GM12801 (cell line): ENCODE results near the gene NOS2.

Source experiments
- CTCF ChIP-seq: IDR thresholded peaks from one replicate; pipeline ENCODE4 v1.5.1; 2011; ENCODE audit warnings: control low read depth; ENCODE audit not compliant: insufficient read length; ENCODE audit errors: extremely low read depth

Gene NOS2

GRCh38 chr17:27755706-27756466, 44.4 kb downstream of the NOS2 start:
- no peak for TF ChIP-seq CTCF

- TF ChIP-seq CTCF: no peak
Measured at GRCh38 chr17:27754549-27754948, 45.8 kb downstream of the NOS2 start.

- TF ChIP-seq CTCF: no peak
Measured at GRCh38 chr17:27751622-27752490, 48.5 kb downstream of the NOS2 start.

GRCh38 chr17:27751166-27751565, 49.2 kb downstream of the NOS2 start:
- TF ChIP-seq CTCF: no peak

GRCh38 chr17:27748360-27748825, 51.9 kb downstream of the NOS2 start:
- TF ChIP-seq CTCF: no peak

GRCh38 chr17:27747462-27748359, 52.6 kb downstream of the NOS2 start:
- no peak for TF ChIP-seq CTCF
